TTC549 (cell line): Measurements from ENCODE around the gene CTNNA1.
A peak's percentile ranks its signal among the peaks of the same experiment; 100 is the strongest.
"Not testable (repeated sequence)": the region's sequence is repeated elsewhere in the genome, so short reads cannot be mapped to it uniquely, and the experiment has no call there.

ENCODE experiments used
- FAIRE-seq: peaks from 2 replicates; lab custom pipeline; 2012; peaks lifted over from hg19 to GRCh38; lab: Jason Lieb, UNC

Gene CTNNA1

GRCh38 chr5:138815529-138815928, 62.3 kb downstream of the CTNNA1 start:
- no peak for FAIRE-seq

GRCh38 chr5:138817241-138817640, 64.0 kb downstream of the CTNNA1 start:
- FAIRE-seq = no peak

GRCh38 chr5:138819081-138819480, 65.9 kb downstream of the CTNNA1 start:
- FAIRE-seq = no peak

- FAIRE-seq = no peak
These were observed 67.5 kb downstream of the CTNNA1 start for GRCh38 chr5:138820695-138821094.

GRCh38 chr5:138824516-138824915, 71.3 kb downstream of the CTNNA1 start:
- no peak for FAIRE-seq

GRCh38 chr5:138824924-138825863, 72.0 kb downstream of the CTNNA1 start:
- peak; percentile 7 for FAIRE-seq

- FAIRE-seq = no peak
These were observed 75.3 kb downstream of the CTNNA1 start for GRCh38 chr5:138828556-138828955.

- no peak for FAIRE-seq
These were observed 76.1 kb downstream of the CTNNA1 start for GRCh38 chr5:138829341-138829740.

- no peak for FAIRE-seq
These were observed 78.5 kb downstream of the CTNNA1 start for GRCh38 chr5:138831703-138832102.

- no peak for FAIRE-seq
These were observed 79.0 kb downstream of the CTNNA1 start for GRCh38 chr5:138832218-138832617.

GRCh38 chr5:138833080-138833479, 79.9 kb downstream of the CTNNA1 start:
- no peak for FAIRE-seq

GRCh38 chr5:138833726-138834480, 80.7 kb downstream of the CTNNA1 start:
- FAIRE-seq = no peak

GRCh38 chr5:138834853-138835252, 81.6 kb downstream of the CTNNA1 start:
- FAIRE-seq = not testable (repeated sequence)

GRCh38 chr5:138837160-138837559, 83.9 kb downstream of the CTNNA1 start:
- FAIRE-seq = no peak

GRCh38 chr5:138840103-138840502, 86.9 kb downstream of the CTNNA1 start:
- no peak for FAIRE-seq

GRCh38 chr5:138841531-138841930, 88.3 kb downstream of the CTNNA1 start:
- no peak for FAIRE-seq

GRCh38 chr5:138843316-138844124, 90.3 kb downstream of the CTNNA1 start:
- no peak for FAIRE-seq

- no peak for FAIRE-seq
These were observed 90.9 kb downstream of the CTNNA1 start for GRCh38 chr5:138844125-138844461.

GRCh38 chr5:138844812-138845513, 91.7 kb downstream of the CTNNA1 start:
- FAIRE-seq = no peak

- no peak for FAIRE-seq
These were observed 96.2 kb downstream of the CTNNA1 start for GRCh38 chr5:138849439-138849838.

- FAIRE-seq = no peak
These were observed 96.7 kb downstream of the CTNNA1 start for GRCh38 chr5:138849882-138850281.

GRCh38 chr5:138850865-138851435, 97.7 kb downstream of the CTNNA1 start:
- FAIRE-seq = no peak
